HepG2 (cell line): ENCODE measurements around the gene ADGRD1. TPM values are rescaled to one million over a fixed set of nuclear protein-coding genes. Genes with fewer than 3 reads are reported as not detected.

Source experiments
- ATAC-seq: fragments of 200-7000 bp; cut with Tn5 transposase; 3 replicates; pipeline ENCODE4 v1.9.1; 2020; ENCODE audit warnings: mild to moderate bottlenecking, moderate library complexity
- BruUV-seq: library from RNA; stranded (reverse); fragments of 400-500 nt; replicated peaks from 2 replicates; lab custom pipeline; 2021; lab: Mats Ljungman, UMichigan
- CTCF ChIA-PET: fragments of 300-600 bp; formaldehyde crosslinking; extraction: SDS; loops from one replicate; lab custom pipeline; 2021; ENCODE audit warnings: low total read pairs, inconsistent platforms, low intra/inter-chr PET ratio; lab: Yijun Ruan, JAX
- POLR2A ChIA-PET: fragments of 350-600 bp; sonication (Branson Sonifier 250); formaldehyde crosslinking; loops from one replicate; lab custom pipeline; 2020; ENCODE audit warnings: antibody characterized with exemption, inconsistent platforms; lab: Yijun Ruan, JAX
- DNase-seq: peaks from one replicate; pipeline ENCODE4 v3.0.0-alpha.2; 2015; ENCODE audit warnings: low spot score
- FAIRE-seq: peaks from 3 replicates; lab custom pipeline; 2011; peaks lifted over from hg19 to GRCh38; lab: Jason Lieb, UNC
- H2AFZ ChIP-seq: one replicate; pipeline ENCODE4 v1.6.1; 2011; ENCODE audit warnings: low read length, inconsistent platforms
- H3K27ac ChIP-seq: fragments of 300-600 bp; 3 replicates; pipeline ENCODE4 v1.8.0; 2011; ENCODE audit warnings: mixed run types, mild to moderate bottlenecking, mixed read lengths, low read length, inconsistent platforms; ENCODE audit not compliant: insufficient read depth; ENCODE audit errors: extremely low read length
- H3K27me3 ChIP-seq, 2 experiments: fragments of 200-600 bp in 1 of 2; 2 replicates in 1 of 2; 3 replicates in 1 of 2; pipeline versions ENCODE4 v1.6.0 to v1.8.0; 2011; ENCODE audit warnings: low read length in 2 of 2, mild to moderate bottlenecking in 2 of 2, moderate library complexity in 2 of 2, inconsistent platforms in 1 of 2; ENCODE audit not compliant: insufficient read depth in 2 of 2, control insufficient read depth in 1 of 2
- H3K36me3 ChIP-seq, 2 experiments: fragments of 200-600 bp in 1 of 2; replicated peaks in 1 of 2; 2 replicates in 1 of 2; 3 replicates in 1 of 2; pipeline versions ENCODE4 v1.5.1 to v1.8.0; 2011; ENCODE audit warnings: low read length in 2 of 2, inconsistent platforms in 1 of 2; ENCODE audit not compliant: insufficient read depth in 2 of 2, control insufficient read depth in 1 of 2
- H3K4me1 ChIP-seq: 2 replicates; pipeline ENCODE4 v1.5.1; 2012; ENCODE audit warnings: low read length, inconsistent platforms; ENCODE audit not compliant: insufficient read depth
- H3K4me2 ChIP-seq: 2 replicates; pipeline ENCODE4 v1.6.0; 2011; ENCODE audit warnings: low read depth, low read length, inconsistent platforms
- H3K4me3 ChIP-seq, 3 experiments: fragments of 200-600 bp in 1 of 3; sonication (generic), shearing (Covaris generic) in 1 of 3; replicated peaks in 1 of 3; 2 replicates each; pipeline ENCODE4 v1.5.1; 2011 to 2016; ENCODE audit warnings: low read length in 3 of 3, inconsistent platforms in 2 of 3, low read depth in 2 of 3, mild to moderate bottlenecking in 2 of 3, control low read depth in 1 of 3, mixed read lengths in 1 of 3; ENCODE audit not compliant: insufficient read depth in 1 of 3
- H3K79me2 ChIP-seq: one replicate; pipeline ENCODE4 v1.6.1; 2011; ENCODE audit warnings: low read length, inconsistent platforms; ENCODE audit not compliant: insufficient read depth
- H3K9ac ChIP-seq: 2 replicates; pipeline ENCODE4 v1.6.0; 2011; ENCODE audit warnings: mild to moderate bottlenecking, low read depth, low read length, inconsistent platforms; ENCODE audit not compliant: insufficient read depth
- H3K9me3 ChIP-seq: 2 replicates; pipeline ENCODE4 v1.5.1; 2012; ENCODE audit warnings: mild to moderate bottlenecking, low read length
- H4K20me1 ChIP-seq: 2 replicates; pipeline ENCODE4 v1.6.0; 2011; ENCODE audit warnings: inconsistent platforms, mild to moderate bottlenecking, low read length, moderate library complexity; ENCODE audit not compliant: insufficient read depth
- SMYD3 ChIP-seq: sonication (generic); formaldehyde crosslinking; IDR thresholded peaks from 2 replicates; pipeline ENCODE4 v1.8.1; 2023; ENCODE audit warnings: mild to moderate bottlenecking, missing genetic modification reagents
- USF2 ChIP-seq, 2 experiments: sonication (generic) in 1 of 2; formaldehyde crosslinking in 1 of 2; IDR thresholded peaks; 2 replicates each; pipeline versions ENCODE4 v1.5.1 to v1.6.1; 2011 to 2020; ENCODE audit warnings: borderline replicate concordance in 1 of 2, low read depth in 1 of 2, low read length in 1 of 2, mild to moderate bottlenecking in 1 of 2, missing genetic modification reagents in 1 of 2, moderate library complexity in 1 of 2
- ZNF335 ChIP-seq: sonication (generic); formaldehyde crosslinking; IDR thresholded peaks from 2 replicates; pipeline ENCODE4 v1.4.0; 2020; ENCODE audit warnings: missing genetic modification reagents
- ZNF33B ChIP-seq: sonication (generic); formaldehyde crosslinking; IDR thresholded peaks from 2 replicates; pipeline ENCODE4 v1.5.1; 2020; ENCODE audit warnings: mild to moderate bottlenecking, missing genetic modification reagents
- WGBS: methylation state at CpG from one replicate; pipeline ENCODE4 v1.1.6; 2017; ENCODE audit warnings: low lambda C conversion rate; 5-methylcytosine and 5-hydroxymethylcytosine counted together
- in situ Hi-C: cut with HindIII; loops from 2 replicates; pipeline ENCODE4 v1.10.0; 2017; ENCODE audit warnings: low pct_unique_long_range_greater_than_20kb; ENCODE audit not compliant: extremely low pct_ligation_motif_present
- intact Hi-C: fragments of 100-400 bp; cut with micrococcal nuclease; formaldehyde crosslinking; loops from one replicate; pipeline ENCODE4 v1.10.0; 2022; ENCODE audit not compliant: unreplicated experiment
- polyA plus RNA-seq, 8 experiments: library from polyadenylated mRNA; depleted of rRNA in 3 of 8; stranded (reverse) in 7 of 8; unstranded in 1 of 8; fragments of >200 nt; fragmentation: Illumina TruSeq in 4 of 8; extraction: Trizol in 4 of 8; gene quantifications; 2 replicates each; pipeline versions ENCODE4 v1.2.1 to v1.2.3, GENCODE V29; 2011 to 2016; ENCODE audit warnings: low read depth in 4 of 8, missing spikeins in 1 of 8, mixed read lengths in 1 of 8; ENCODE audit not compliant: insufficient read depth in 1 of 8
- total RNA-seq, 5 experiments: library from RNA; depleted of rRNA; stranded (reverse); fragments of >200 nt; fragmentation: Illumina TruSeq; extraction: Trizol; gene quantifications; 2 replicates each; pipeline ENCODE4 v1.2.3, GENCODE V29; 2016; ENCODE audit warnings: low read depth in 1 of 5

The ADGRD1 gene
- total and polyA plus RNA-seq, 2 of the 13 experiments (the other 11 are each of a cell fraction or from before 2014, with no cell fraction given), result 0.46 to 12.4 TPM

GRCh38 chr12:131091413-131091975, 137.8 kb downstream of the ADGRD1 start:
- Histone ChIP-seq H3K27ac (no peak overlapping the region), H3K4me1 (peaks cover 8% of the 10 kb centered on the region; the same call in 1 of the 2 replicates), H3K79me2 (no peaks in the 10 kb centered on the region), H3K9me3 (no peaks in the 10 kb centered on the region), H3K27me3 (no peaks in the 10 kb centered on the region), H3K4me3 (no peak overlapping the region), H4K20me1 (no peaks in the 10 kb centered on the region), H3K36me3 (no peaks in the 10 kb centered on the region), H3K9ac (no peak overlapping the region), H2AFZ (no peak overlapping the region), H3K4me2 (no peak overlapping the region)
- ATAC-seq (no peak), FAIRE-seq (no peak), DNase-seq (no peak)
- TF ChIP-seq ZNF335, result no peak
- no peak for TF ChIP-seq ZNF33B (CRISPR knock-in tag)
- no peak for TF ChIP-seq SMYD3 (CRISPR knock-in tag)
- TF ChIP-seq USF2 (IDR thresholded peaks at IDR 0.05; ENCODE audit: low read depth, low read length), result no peak
- TF ChIP-seq USF2 (CRISPR knock-in tag; IDR thresholded peaks at IDR 0.05; ENCODE audit: borderline replicate concordance), result no peak
- POLR2A ChIA-PET, result no interaction called here
- WGBS, result 84% methylated on average over 12 of the region's 13 CpGs
- in situ Hi-C loops, result no loop called here
- intact Hi-C loops, result no loop called here
- no TSS peak for BruUV-seq
- CTCF ChIA-PET, result no interaction called here
